Thyroid gland (tissue), 4 donors: ENCODE data around the gene ERG.

Source experiments
- POLR2A ChIP-seq, 2 donors: fragments of 450-650 bp; IDR thresholded peaks; one replicate each; pipeline ENCODE4 v1.6.1; 2017; ENCODE audit warnings: antibody characterized with exemption in 2 of 2, mild to moderate bottlenecking in 2 of 2, moderate library complexity in 1 of 2
- TF ChIP-seq, protein P1 (sequence below), 6 experiments: fragments of 200-600 bp in 3 of 6; fragments of 450-650 bp in 3 of 6; sonication (generic) in 3 of 6; IDR thresholded peaks; one replicate each; pipeline ENCODE4 v1.5.1; 2016 to 2019; ENCODE audit warnings: antibody characterized with exemption in 6 of 6, mild to moderate bottlenecking in 2 of 6, inconsistent platforms in 1 of 6, moderate library complexity in 1 of 6

DNA sequence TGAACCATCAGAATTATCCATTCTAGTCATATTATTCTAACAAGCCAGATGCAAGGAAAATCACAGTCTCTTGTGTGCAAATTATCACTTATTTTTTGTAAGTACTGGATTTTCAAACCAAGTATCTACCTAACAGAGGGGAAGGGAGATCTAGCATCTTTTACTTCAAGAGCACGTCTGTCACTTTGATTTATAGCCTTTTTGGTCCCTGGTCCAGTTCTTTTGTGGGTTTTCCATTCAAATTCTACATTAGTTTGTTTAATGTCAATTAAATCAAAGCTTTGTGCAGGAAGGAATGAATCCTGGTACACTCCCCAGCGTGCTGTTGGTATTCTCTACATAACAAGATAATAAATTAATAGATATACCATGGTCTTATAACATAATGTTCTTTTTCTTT is 43.6 kb downstream of the ERG start:
- TF ChIP-seq, protein P1, sequence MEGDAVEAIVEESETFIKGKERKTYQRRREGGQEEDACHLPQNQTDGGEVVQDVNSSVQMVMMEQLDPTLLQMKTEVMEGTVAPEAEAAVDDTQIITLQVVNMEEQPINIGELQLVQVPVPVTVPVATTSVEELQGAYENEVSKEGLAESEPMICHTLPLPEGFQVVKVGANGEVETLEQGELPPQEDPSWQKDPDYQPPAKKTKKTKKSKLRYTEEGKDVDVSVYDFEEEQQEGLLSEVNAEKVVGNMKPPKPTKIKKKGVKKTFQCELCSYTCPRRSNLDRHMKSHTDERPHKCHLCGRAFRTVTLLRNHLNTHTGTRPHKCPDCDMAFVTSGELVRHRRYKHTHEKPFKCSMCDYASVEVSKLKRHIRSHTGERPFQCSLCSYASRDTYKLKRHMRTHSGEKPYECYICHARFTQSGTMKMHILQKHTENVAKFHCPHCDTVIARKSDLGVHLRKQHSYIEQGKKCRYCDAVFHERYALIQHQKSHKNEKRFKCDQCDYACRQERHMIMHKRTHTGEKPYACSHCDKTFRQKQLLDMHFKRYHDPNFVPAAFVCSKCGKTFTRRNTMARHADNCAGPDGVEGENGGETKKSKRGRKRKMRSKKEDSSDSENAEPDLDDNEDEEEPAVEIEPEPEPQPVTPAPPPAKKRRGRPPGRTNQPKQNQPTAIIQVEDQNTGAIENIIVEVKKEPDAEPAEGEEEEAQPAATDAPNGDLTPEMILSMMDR (IDR thresholded peaks at IDR 0.05), result no peak
- TF ChIP-seq POLR2A (IDR thresholded peaks at IDR 0.05), result no peak
